ENCODE data around the gene EPHB2.

GRCh38 chr1:22957066-22957465 lies 246.4 kb downstream of the EPHB2 start:
- TF ChIP-seq CTCF (IDR thresholded peaks at IDR 0.05), result no peak
- no peak for TF ChIP-seq POLR2A (IDR thresholded peaks at IDR 0.05)
- no peak for TF ChIP-seq EP300 (IDR thresholded peaks at IDR 0.05)
